HG02981 (cell line): ENCODE results near the gene APP.
"Not testable (repeated sequence)": the region's sequence is repeated elsewhere in the genome, so short reads cannot be mapped to it uniquely, and the experiment has no call there.

ENCODE experiments used
- ATAC-seq: cut with Tn5 transposase; IDR thresholded peaks from one replicate; pipeline ENCODE4 v1.9.1; 2021; ENCODE audit warnings: mild to moderate bottlenecking, moderate library complexity; ENCODE audit not compliant: unreplicated experiment

APP gene

DNA sequence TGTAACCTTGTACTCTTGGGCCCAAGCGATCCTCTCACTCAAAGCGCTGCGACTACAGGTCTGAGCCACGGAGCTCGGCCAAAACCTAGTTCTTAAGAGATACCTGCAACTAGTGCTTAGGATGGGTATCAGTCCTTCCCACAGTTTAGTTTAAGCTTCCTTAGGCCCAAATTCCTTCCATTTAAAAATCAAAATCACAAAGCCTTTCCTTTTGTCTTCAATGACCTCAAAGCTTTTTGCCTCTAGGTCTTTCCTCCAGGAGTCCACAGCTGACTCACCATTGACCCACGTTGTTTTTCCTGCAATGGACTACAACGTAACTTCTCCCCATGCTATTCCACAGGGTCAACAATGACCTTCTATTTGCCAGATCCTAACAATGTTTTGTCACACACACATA, 64.0 kb downstream of the APP start:
- ATAC-seq, result no peak

DNA sequence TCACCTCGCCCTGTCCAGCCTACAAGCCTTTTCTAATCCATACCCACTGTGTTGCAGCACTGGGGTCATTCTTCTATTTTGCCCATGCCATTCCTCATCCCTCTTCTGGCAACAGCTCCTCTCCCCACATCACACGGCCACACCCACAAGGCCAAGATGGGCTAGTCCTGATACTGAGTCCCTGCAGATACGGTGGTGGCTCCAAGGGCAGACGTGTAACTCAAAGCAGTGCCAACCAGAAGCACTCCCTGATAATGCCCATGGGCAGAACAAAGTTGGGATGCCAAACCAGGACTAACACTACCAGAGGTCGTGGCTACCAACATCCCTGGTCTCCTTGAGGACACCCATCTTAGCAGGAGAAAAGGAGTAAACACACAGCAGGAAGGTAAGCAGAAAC, 64.8 kb downstream of the APP start:
- ATAC-seq, result no peak

DNA sequence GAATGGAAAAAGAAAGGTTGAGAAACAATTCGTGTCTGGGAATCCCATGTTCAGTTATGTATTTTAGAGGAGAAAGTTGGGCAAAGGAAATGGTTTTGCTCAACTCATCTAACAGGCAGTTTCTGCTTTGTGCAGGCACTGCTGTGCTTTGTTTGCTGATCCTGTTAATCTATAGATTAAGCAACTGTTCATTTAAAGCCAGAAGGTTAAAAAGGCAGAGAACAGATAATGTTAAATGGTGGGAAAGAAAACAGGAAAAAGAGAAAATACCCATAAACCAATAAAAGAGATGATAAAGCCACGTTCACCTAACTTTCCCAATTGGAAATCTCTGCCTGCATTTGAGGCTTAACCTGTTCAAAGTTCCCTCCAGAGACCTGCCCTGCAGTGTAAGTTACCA, 70.0 kb downstream of the APP start:
- ATAC-seq, result no peak

DNA sequence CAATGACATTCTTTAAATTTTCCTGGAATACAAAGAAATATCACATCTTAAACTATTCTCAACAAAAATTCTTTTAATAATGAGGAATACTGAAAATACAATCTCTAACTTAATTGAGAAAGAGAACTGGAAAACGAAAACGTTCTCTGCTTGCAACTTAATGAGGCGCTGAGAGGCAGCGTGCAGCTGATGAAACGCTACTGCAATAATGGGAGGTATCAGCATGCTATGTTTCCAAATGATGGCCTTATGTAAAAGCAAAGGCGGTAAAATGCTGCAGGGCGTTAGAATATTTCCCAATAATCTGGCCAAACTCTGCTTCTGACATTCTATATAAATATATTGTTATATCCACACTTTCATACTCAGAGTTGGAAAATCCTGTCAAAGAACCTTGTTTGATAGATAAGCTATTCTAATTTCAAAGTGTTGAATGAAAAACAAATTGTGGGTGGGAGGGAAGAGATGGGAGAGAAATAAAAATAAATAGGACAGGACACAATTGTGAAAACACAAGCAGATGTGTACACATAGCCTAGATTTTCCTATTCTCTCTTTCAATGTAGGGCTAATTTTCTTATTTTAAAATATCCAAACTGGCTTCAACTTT, 70.9 kb downstream of the APP start:
- no peak for ATAC-seq

DNA sequence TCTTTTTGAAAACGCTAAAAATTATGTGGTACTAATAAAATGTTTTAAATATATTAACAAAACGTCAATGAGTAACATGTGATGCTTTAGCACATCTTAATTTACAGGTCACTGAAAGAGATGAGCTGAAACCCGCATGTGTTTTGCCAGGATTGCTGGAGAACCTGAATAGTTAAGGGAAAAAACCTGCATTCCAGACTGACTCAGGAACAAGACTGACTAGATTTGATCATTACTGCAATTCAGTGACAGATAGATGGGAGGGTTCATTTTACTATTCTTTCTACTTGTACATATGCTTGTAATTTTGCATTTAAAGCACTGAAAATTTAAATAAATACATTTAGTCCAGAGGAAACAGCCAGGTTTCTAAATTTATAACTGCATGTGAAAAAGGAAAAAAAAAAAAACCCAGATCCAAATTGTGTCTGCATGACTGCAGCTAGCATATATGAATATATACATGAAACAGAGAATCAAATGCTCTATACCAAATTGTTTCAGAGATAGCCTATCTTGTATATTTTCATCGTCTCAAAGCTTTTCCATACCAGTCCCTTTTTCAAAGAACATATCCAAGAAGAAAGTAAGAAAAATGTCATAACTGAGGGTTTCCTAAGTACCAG, 71.7 kb downstream of the APP start:
- ATAC-seq, result no peak

DNA sequence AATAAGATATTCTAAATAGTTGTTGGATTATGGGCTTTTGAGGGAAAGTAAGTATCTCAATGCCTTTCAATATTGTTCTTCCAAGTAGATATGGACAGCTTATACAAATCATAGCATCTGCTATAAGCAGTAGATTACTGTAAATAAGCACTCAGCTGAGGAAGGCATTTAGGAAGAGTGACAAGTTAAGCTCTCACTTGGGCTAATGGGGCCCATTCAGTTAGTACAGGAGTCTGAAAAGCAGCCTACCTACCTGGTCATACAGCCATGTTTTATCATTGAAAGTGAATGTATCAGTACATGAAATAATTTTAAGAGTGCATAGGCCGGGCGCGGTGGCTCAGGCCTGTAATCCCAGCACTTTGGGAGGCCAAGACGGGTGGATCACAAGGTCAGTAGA, 73.1 kb downstream of the APP start:
- ATAC-seq, result no peak

DNA sequence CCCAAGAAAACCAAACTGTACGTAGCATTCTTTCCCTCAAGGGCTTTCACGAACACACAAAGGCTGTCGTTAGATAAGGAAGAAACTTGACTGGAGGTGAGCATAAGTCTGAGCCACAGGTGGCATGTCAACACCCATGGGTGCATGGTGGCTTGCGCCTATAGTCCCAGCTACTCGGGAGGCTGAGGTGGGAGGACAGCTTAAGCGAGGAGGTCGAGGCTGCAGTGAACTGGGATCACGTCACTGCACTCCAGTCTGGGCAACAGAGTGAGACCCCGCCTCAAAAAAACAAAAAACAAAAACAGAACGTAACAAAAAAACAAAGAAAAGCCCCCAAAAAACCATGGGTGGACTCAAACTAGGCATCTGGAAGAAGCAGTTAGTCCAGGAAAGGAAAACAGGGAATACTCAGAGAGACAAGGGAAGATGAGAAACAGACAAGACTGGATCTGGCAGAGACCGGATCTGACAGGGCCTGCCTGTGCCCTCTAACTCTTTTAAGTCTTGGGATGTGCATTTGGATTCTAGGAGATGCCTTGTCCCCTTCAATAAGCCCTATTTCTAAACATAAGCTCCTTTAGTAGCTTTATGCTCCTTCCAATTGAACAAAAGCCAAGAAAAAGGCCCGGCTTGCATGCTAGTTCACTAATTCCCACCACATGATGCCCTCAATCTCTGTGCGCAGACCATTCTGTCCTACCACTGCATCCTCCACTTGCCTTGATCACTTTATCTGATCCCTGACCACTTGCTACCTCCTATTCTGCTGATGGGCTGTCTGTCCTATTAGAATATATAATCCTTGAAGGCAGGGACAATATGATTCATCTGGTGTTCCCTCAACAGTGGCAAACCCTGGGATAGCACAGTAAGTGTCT, 73.8 kb downstream of the APP start:
- ATAC-seq, result no peak

DNA sequence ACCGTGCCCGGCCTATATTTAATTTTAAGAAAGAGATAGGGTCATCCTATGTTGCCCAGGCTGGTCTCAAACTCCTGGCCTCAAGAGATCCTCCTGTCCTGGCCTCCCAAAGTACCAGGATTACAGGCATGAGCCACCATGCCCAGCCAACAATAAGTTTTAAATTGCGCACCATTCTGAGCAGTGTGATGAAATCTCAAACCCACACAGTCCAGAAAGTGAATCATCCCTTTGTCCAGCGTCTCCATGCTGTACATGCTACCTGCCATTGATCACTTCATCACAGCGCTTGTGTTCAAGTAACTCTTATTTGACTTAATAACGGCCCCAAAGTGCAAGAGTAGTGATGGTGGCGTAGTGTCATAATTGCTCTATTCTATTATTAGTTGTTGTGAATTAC, 75.4 kb downstream of the APP start:
- ATAC-seq, result no peak

DNA sequence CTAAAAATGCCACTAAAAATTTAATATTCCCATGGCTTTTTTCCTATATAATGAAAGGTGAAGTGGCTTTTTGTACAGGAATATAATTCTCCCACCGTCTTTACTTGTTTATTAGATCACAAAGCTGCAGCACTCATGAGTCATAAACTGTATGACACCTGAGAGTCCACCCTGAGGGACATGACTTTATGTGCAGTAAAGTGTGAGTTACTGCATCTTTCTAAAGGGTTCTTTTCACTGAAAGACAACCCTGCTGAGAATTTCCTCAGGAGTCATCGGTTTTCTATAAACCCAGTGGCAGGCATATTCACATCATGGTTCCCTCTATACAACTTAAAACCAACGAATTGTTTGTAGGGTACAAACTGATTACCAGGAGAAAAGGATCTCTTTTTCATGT, 77.4 kb downstream of the APP start:
- ATAC-seq, result no peak

DNA sequence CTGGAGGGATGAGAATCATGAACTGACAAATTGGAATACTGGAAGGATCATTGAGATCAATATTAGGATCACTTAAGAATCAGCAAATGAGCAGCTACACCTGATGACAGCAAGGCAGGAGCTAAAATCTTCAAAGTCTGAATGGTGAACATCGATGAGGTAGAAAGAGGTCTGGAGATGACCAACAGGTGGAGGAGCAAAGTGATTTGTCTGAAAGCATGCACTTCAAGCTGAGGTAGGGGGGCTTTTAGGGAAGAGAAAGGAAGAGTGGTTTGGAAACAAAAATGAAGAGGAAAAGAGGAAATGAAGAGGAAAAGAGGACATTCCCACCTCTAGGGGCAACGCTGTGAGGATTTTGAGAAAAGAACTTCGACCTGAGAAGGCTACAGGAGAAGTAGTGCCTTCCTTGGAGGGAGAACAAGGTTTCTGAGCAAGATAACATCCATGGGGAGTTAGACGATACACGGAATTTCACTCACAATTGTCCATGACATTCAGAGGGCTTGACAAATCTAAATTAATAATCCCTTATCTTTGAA, 79.0 kb downstream of the APP start:
- ATAC-seq, result no peak

DNA sequence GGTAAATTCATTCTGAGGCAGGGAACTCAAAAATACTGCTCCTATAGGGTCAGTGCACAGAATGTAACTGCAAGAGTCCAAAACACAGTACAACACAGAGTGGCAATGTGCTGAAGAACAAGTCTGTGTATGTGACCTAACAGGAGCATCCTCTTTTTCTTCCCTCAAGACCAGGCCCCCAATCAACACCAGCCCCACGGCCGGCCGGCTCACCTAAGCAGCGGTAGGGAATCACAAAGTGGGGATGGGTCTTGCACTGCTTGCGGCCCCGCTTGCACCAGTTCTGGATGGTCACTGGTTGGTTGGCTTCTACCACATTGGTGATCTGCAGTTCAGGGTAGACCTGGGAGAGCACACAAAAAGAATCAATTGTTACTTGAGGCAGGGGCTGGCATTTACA, 80.8 kb downstream of the APP start:
- no peak for ATAC-seq

DNA sequence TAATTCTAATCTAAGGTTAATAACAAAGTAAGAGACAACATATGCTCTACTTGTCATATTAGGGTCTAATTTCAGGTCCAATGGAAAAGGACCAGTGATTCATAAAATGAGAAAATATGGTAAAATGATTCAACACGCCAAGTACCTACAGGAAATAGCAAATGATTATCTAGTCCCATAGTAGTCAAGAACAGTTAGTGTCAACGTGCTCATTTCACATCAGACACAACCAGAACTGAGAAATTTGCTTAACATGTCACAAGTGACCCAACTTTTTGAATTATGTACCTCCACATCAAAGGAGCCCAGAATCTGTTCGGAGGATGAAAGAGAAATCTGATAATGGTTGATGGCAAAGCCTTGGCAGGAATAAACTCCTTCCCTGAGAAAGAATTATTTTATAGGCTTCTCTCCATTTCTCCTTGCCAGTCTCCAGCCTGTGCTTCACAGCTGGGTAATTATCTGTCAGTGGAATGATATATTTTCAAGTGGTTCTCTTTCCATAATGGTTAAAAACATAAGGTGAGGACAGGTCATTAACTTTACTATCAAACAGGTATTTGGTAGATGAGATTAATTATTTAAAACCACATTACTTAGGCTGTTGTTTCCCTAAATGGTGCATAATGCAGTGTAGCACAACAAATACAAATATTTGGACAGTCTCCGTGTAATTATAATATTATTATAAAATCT, 83.2 kb downstream of the APP start:
- no peak for ATAC-seq

DNA sequence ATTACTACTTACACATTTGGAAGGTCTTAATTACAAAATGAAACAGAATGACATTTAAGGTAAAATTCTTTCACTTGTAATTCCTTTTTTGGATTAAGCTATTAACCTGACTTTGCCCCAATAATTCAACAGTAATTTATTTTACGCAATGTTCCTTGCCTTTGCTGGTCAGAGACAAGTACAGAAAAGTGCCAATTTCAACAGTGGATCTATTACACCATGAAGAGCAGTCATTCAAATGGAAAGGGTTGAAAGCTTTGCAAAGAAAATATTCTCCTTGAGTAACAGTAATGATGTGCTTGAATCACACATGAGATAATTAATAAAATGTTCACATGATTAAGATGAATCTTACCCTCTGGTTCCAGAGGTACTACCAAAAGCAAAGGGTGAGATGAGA, 84.7 kb downstream of the APP start:
- ATAC-seq, result no peak

DNA sequence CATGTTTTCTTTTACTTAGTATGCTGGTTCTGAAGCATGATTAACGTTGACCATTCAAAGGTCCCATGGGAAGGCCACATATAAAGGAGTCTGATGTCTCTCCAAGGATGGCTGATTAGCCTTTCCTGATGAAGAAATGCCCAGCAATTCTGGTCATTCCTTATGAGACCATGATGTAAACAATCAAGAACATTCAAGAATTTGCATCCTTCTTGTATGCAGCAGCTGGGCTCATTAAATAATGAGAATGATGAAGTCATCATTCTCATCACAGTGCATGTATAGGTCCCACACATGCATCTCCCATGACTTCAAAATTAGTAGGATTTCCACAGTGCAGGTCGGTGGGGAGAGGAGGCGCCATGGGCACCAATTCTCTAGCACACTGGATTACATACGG, 85.4 kb downstream of the APP start:
- no peak for ATAC-seq

DNA sequence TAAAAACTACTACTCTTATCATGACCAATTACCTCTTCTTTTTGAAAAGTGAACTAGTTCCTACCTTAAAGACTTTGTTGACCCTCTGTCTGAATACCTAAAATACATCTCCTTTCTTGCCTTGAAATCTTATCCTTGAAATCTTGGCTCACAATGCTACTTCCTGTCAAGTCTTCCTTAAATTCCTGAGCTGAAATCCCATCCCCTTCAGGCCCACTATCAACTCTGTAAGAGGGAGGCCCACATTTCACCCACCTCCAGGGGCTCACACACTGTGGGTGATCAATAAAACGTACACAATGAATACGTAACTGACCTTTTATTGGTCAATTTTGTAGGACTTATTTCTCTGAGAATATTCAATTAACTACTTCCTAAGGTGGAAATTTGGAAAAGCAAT, 88.0 kb downstream of the APP start:
- ATAC-seq, result no peak

DNA sequence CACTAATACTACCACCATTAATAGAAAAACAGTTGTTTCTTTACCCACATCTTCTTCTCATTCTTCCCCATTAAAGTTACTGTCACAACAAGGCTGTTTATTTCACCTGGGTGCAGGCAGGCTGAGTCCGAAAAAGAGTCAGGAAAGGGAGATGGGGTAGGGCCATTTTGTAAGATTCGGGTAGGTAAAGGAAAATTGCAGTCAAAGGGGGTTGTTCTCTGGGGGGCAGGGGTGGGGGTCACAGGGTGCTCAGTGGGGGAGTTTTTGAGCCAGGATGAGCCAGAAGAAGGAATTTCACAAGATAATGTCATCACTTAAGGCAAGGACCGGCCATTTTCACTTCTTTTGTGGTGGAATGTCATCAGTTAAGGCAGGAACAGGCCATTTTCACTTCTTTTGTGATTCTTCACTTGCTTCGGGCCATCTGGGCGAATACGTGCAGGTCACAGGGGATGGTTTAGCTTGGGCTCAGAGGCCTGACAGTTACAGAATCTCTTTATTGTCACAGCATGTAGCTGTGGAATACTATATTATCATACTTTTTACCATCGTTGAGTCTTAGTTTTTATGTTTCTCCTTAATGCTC, 89.3 kb downstream of the APP start:
- not testable (repeated sequence) for ATAC-seq

DNA sequence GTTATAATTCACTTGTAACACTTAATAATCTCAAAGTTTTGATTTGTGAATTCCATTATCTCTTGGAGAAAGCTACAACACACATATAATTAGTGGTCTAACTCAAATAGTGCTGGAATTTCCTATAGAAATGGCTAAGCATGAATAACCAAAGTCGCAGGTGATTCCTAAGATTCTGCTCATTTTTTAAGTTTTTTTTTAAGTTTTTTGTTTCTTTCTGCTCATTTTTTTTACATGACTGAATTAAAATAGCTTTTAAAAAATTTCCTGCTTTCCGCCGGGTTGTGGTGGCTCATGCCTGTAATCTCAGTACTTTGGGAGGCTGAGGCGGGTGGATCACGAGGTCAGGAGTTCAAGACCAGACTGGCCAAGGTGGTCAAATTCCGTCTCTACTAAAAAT, 90.4 kb downstream of the APP start:
- no peak for ATAC-seq

DNA sequence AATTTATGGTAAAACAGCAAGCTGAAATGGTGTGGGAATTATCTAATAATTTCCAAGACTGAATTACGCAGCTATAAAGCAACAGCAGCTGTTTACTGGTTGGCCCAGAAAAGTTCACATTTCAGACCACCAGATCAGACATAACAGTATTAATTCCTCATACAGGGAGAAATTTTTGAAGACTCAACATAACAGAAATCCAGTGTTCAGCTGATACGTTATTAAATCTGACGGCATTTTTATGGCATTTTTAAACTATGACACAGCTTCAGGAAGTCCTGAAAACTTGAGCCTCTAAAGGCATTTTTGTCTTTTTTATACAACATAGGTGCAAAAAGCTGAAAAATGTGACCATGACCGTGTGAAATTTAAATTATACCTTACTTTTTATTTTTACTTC, 91.2 kb downstream of the APP start:
- ATAC-seq, result no peak

DNA sequence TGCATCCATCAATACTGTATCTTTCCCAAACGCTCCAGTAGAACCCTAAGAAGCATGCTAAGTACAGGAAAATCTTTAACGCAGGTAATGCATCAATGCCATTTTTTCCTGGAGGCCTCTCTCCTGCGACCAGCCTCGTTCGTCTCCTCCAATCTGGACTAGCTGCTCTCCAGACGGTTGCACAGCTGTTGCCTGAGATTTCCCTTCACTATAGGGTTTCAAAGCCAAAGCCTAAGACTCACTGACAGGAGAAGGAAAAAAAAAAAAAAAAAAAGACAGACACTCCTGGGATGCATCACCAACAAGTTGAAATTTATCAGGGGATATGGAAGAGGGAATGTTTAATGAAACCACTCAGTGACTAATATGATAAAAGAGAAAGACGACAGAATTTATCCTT, 93.0 kb downstream of the APP start:
- ATAC-seq, result no peak

DNA sequence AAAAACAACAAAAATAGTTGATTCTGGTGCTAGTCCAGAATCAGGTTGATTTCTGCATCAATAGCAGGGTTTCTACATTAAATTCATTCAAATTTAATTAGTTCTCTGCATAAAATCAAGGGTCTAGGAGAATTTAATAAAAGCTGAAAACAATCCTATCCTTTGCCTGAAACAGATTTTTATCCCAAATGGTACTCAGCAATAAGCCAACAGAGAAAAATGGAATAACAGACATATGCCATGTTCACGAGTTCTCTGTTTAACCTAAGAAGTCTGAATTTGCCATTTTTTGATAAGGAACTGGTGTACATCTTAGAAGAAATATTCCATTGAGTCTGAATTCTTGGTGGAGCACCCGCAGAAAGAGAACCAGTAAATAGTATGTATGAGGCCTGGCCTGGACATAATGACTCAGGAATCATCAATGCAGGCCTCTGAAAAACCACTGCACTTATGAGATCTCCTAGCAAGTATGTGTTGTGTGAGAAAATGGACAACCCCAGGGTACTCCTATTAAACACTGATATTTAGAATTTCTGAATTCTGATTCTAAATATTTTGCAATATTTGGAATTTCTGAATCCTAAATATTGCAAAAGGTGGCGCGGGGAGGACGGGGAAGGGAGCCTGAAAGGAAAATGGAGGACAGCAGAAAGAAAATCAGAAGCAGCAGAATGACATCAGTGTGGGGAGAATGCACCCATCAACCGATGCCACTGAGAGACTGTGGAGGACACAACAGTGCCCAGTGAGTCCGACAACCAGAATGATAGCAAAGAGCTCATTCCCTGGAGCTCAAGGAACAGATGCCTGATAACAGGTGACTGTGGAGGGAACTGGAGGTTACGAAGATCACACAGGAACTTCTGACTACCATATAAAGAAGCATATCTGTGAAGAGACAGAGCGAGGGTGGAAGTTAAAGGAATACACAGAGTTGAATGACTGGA, 97.6 kb downstream of the APP start:
- ATAC-seq, result no peak
